WTC11 (cell line): ENCODE measurements around the gene PHF21B.

ENCODE experiments used
- ETV6 ChIP-seq: sonication (generic); formaldehyde crosslinking; IDR thresholded peaks from 2 replicates; pipeline ENCODE4 v1.8.1; 2022; ENCODE audit warnings: mild to moderate bottlenecking, missing genetic modification reagents
- JUN ChIP-seq: sonication (generic); formaldehyde crosslinking; IDR thresholded peaks from 2 replicates; pipeline ENCODE4 v1.8.0; 2023; ENCODE audit warnings: mild to moderate bottlenecking, missing genetic modification reagents
- RELA ChIP-seq: sonication (generic); formaldehyde crosslinking; IDR thresholded peaks from 2 replicates; pipeline ENCODE4 v1.8.1; 2022; ENCODE audit warnings: missing genetic modification reagents, mild to moderate bottlenecking, borderline replicate concordance
- ZNF138 ChIP-seq: sonication (generic); formaldehyde crosslinking; conservative IDR thresholded peaks from 2 replicates; pipeline ENCODE4 v1.8.1; 2022; ENCODE audit warnings: mild to moderate bottlenecking, moderate library complexity, missing genetic modification reagents
- ZNF219 ChIP-seq: sonication (generic); formaldehyde crosslinking; IDR thresholded peaks from 2 replicates; pipeline ENCODE4 v1.8.0; 2023; ENCODE audit warnings: missing genetic modification reagents, mild to moderate bottlenecking, borderline replicate concordance
- ZNF232 ChIP-seq: sonication (generic); formaldehyde crosslinking; IDR thresholded peaks from 2 replicates; pipeline ENCODE4 v1.8.0; 2022; ENCODE audit warnings: mild to moderate bottlenecking, missing genetic modification reagents
- TF ChIP-seq, protein P1 (sequence below): sonication (generic); formaldehyde crosslinking; conservative IDR thresholded peaks from 2 replicates; pipeline ENCODE4 v1.8.1; 2022; ENCODE audit warnings: mild to moderate bottlenecking, missing genetic modification reagents

- TF ChIP-seq ZNF138 (CRISPR knock-in tag), result no peak
- no peak for TF ChIP-seq ETV6 (CRISPR knock-in tag)
- TF ChIP-seq RELA (CRISPR knock-in tag), result no peak
- TF ChIP-seq ZNF232, result no peak
- no peak for TF ChIP-seq ZNF219 (CRISPR knock-in tag)
- TF ChIP-seq, protein P1, sequence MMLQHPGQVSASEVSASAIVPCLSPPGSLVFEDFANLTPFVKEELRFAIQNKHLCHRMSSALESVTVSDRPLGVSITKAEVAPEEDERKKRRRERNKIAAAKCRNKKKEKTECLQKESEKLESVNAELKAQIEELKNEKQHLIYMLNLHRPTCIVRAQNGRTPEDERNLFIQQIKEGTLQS (CRISPR knock-in tag), result no peak
- TF ChIP-seq JUN, result no peak
Observed at GRCh38 chr22:44871782-44872181, 138.0 kb downstream of the PHF21B start.
